HEK293 (cell line): ENCODE data around the gene ULBP2.

Experiments used
- CTCF ChIP-seq: fragments of 450-650 bp; formaldehyde crosslinking; IDR thresholded peaks from 2 replicates; pipeline ENCODE4 v1.5.1; 2016; ENCODE audit warnings: missing biosample characterization, missing genetic modification characterization
- REST ChIP-seq: fragments of 450-650 bp; formaldehyde crosslinking; IDR thresholded peaks from 2 replicates; pipeline ENCODE4 v1.5.1; 2016; ENCODE audit warnings: missing biosample characterization, missing genetic modification characterization
- ZBTB26 ChIP-seq: fragments of 450-650 bp; formaldehyde crosslinking; optimal IDR thresholded peaks from 2 replicates; pipeline ENCODE3; 2016; ENCODE audit warnings: missing biosample characterization, mild to moderate bottlenecking, missing genetic modification characterization
- ZBTB8A ChIP-seq: fragments of 450-650 bp; formaldehyde crosslinking; IDR thresholded peaks from 2 replicates; pipeline ENCODE4 v1.5.1; 2016; ENCODE audit warnings: missing biosample characterization, missing genetic modification characterization
- ZNF138 ChIP-seq: fragments of 450-650 bp; formaldehyde crosslinking; IDR thresholded peaks from 2 replicates; pipeline ENCODE4 v1.5.1; 2016; ENCODE audit warnings: missing biosample characterization, missing genetic modification characterization, borderline replicate concordance
- ZNF18 ChIP-seq: fragments of 450-650 bp; formaldehyde crosslinking; IDR thresholded peaks from 2 replicates; pipeline ENCODE4 v1.5.1; 2016; ENCODE audit warnings: missing biosample characterization, missing genetic modification characterization
- ZNF558 ChIP-seq: fragments of 450-650 bp; formaldehyde crosslinking; IDR thresholded peaks from 2 replicates; pipeline ENCODE4 v1.5.1; 2016; ENCODE audit warnings: missing biosample characterization, missing genetic modification characterization

GRCh38 chr6:149988550-149989346 lies 46.9 kb downstream of the ULBP2 start:
- TF ChIP-seq ZNF558 (tag by site-specific recombination) (no peak), ZBTB26 (tag by site-specific recombination) (no peak), ZBTB8A (tag by site-specific recombination) (peak; percentile 21; the same call in 1 of the 2 replicates), CTCF (tag by site-specific recombination) (no peak), REST (tag by site-specific recombination) (no peak), ZNF18 (tag by site-specific recombination) (no peak), ZNF138 (tag by site-specific recombination) (no peak)
